Loucy (cell line): ENCODE data around the gene ATP2A2.

Experiments used
- EZH2phosphoT487 ChIP-seq: fragments of 200-600 bp; IDR thresholded peaks from 2 replicates; pipeline ENCODE4 v1.6.1; 2018; ENCODE audit warnings: antibody characterized with exemption, mild to moderate bottlenecking, moderate library complexity, borderline replicate concordance
- TF ChIP-seq, protein P1 (sequence below): fragments of 200-600 bp; sonication (generic); conservative IDR thresholded peaks from 2 replicates; pipeline ENCODE4 v1.5.1; 2014; ENCODE audit warnings: mild to moderate bottlenecking, antibody characterized with exemption, low read length

DNA sequence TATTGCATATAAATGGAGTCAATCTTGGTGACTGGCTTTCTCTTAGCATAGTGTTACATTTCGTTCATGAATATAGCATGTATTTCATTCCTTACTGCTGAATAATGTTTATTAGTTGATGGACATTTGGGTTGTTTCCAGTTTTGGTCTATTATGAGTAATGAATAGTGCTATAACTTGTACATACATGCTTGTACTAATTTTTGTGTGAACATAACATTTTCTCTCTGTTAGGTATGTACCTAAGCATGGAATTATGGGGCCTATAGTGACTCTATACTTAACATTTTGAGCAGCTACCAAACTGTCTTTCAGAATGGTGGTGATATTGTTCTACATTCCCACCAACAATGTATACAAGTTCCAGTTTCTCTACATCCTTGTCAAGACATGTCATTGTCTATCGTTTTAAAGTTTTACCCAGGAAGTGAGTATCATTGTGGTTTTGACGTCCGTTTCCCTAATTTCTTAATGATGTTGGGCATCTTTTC, 23.1 kb downstream of the ATP2A2 start:
- TF ChIP-seq, protein P1, sequence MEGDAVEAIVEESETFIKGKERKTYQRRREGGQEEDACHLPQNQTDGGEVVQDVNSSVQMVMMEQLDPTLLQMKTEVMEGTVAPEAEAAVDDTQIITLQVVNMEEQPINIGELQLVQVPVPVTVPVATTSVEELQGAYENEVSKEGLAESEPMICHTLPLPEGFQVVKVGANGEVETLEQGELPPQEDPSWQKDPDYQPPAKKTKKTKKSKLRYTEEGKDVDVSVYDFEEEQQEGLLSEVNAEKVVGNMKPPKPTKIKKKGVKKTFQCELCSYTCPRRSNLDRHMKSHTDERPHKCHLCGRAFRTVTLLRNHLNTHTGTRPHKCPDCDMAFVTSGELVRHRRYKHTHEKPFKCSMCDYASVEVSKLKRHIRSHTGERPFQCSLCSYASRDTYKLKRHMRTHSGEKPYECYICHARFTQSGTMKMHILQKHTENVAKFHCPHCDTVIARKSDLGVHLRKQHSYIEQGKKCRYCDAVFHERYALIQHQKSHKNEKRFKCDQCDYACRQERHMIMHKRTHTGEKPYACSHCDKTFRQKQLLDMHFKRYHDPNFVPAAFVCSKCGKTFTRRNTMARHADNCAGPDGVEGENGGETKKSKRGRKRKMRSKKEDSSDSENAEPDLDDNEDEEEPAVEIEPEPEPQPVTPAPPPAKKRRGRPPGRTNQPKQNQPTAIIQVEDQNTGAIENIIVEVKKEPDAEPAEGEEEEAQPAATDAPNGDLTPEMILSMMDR = no peak
- TF ChIP-seq EZH2phosphoT487 = no peak
